Stimulated activated CD8-positive, alpha-beta memory T cell treated with anti-CD3 and anti-CD28 coated beads, Interleukin-12 subunit alpha, Interleukin-12 subunit beta, amount 100 ng/mL, for 1 hour (primary cell): ENCODE data around the gene MC4R.
"Not testable (repeated sequence)": the region's sequence is repeated elsewhere in the genome, so short reads cannot be mapped to it uniquely, and the experiment has no call there.

Source experiments
- DNase-seq: peaks from one replicate; pipeline ENCODE4 v3.0.0-alpha.2; 2020; ENCODE audit warnings: low read depth

The MC4R gene

GRCh38 chr18:60372596-60372995, at the start of gene MC4R:
Gene MC4R (minus strand): TSS chr18:60372775. CDS start chr18:60372349, 426 bp downstream.
- DNase-seq: no peak

- DNase-seq: not testable (repeated sequence)
Measured at GRCh38 chr18:60422306-60422705, 49.7 kb upstream of the MC4R start.

- DNase-seq: no peak
Measured at GRCh38 chr18:60421356-60422118, 49.0 kb upstream of the MC4R start.

GRCh38 chr18:60417946-60418345, 45.4 kb upstream of the MC4R start:
- no peak for DNase-seq

GRCh38 chr18:60413944-60414547, 41.5 kb upstream of the MC4R start:
- no peak for DNase-seq

GRCh38 chr18:60411715-60412114, 39.1 kb upstream of the MC4R start:
- DNase-seq: no peak

GRCh38 chr18:60406721-60407120, 34.1 kb upstream of the MC4R start:
- no peak for DNase-seq

GRCh38 chr18:60404486-60405085, 32.0 kb upstream of the MC4R start:
- no peak for DNase-seq

GRCh38 chr18:60401346-60401745, 28.8 kb upstream of the MC4R start:
- DNase-seq: no peak

GRCh38 chr18:60391571-60392226, 19.1 kb upstream of the MC4R start:
- DNase-seq: no peak

- DNase-seq: no peak
Measured at GRCh38 chr18:60389314-60389713, 16.7 kb upstream of the MC4R start.

GRCh38 chr18:60385693-60386092, 13.1 kb upstream of the MC4R start:
- no peak for DNase-seq

GRCh38 chr18:60383893-60384292, 11.3 kb upstream of the MC4R start:
- DNase-seq: no peak

- no peak for DNase-seq
Measured at GRCh38 chr18:60377778-60378469, 5.3 kb upstream of the MC4R start.

GRCh38 chr18:60372132-60372531, 443 bp downstream of the MC4R start:
- DNase-seq: no peak

GRCh38 chr18:60358516-60358915, 14.1 kb downstream of the MC4R start:
- no peak for DNase-seq

- DNase-seq: no peak
Measured at GRCh38 chr18:60350941-60351340, 21.6 kb downstream of the MC4R start.

- no peak for DNase-seq
Measured at GRCh38 chr18:60350150-60350549, 22.4 kb downstream of the MC4R start.

GRCh38 chr18:60347526-60348045, 25.0 kb downstream of the MC4R start:
- DNase-seq: no peak

GRCh38 chr18:60339018-60339417, 33.6 kb downstream of the MC4R start:
- DNase-seq: no peak

- no peak for DNase-seq
Measured at GRCh38 chr18:60331890-60332289, 40.7 kb downstream of the MC4R start.

GRCh38 chr18:60329131-60329530, 43.4 kb downstream of the MC4R start:
- no peak for DNase-seq
